OCI-LY3 (cell line): Measurements from ENCODE around the gene PHETA2.

Experiments used
- EZH2phosphoT487 ChIP-seq: fragments of 200-600 bp; shearing (Covaris generic); IDR thresholded peaks from 2 replicates; pipeline ENCODE4 v1.6.1; 2018; ENCODE audit warnings: antibody characterized with exemption, mixed run types, low read depth
- TF ChIP-seq, protein P1 (sequence below): fragments of 200-600, 300-600 bp; sonication (generic); IDR thresholded peaks from 2 replicates; pipeline ENCODE4 v1.5.1; 2014; ENCODE audit warnings: antibody characterized with exemption, low read length, low read depth

DNA sequence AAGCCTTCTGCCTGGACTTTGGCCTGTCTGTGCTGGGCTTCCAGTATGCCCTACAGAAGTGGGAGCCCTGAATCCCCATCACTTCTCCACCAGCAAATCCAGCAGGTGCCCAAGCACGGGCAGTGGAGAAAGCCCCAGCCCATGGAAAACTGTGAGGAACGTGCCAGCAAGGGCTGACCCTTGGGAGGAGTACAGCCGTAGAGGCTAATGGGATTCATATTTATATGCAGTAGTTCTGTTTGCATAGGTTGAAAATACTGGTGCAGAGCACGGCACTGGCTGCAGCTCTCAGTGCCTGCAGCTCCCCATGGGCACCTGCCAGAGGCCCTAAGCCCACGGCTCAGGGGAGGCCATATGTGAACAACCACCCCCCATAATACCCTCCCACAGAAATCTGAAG lies 13.6 kb upstream of the PHETA2 start:
- TF ChIP-seq, protein P1, sequence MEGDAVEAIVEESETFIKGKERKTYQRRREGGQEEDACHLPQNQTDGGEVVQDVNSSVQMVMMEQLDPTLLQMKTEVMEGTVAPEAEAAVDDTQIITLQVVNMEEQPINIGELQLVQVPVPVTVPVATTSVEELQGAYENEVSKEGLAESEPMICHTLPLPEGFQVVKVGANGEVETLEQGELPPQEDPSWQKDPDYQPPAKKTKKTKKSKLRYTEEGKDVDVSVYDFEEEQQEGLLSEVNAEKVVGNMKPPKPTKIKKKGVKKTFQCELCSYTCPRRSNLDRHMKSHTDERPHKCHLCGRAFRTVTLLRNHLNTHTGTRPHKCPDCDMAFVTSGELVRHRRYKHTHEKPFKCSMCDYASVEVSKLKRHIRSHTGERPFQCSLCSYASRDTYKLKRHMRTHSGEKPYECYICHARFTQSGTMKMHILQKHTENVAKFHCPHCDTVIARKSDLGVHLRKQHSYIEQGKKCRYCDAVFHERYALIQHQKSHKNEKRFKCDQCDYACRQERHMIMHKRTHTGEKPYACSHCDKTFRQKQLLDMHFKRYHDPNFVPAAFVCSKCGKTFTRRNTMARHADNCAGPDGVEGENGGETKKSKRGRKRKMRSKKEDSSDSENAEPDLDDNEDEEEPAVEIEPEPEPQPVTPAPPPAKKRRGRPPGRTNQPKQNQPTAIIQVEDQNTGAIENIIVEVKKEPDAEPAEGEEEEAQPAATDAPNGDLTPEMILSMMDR, result no peak
- no peak for TF ChIP-seq EZH2phosphoT487
